Skin epidermis (tissue), 12 donors: ENCODE data around the gene SLC48A1.
A peak's percentile ranks its signal among the peaks of the same experiment; 100 is the strongest.

Experiments
- H3K27ac ChIP-seq, 21 experiments: fragments of 200-600 bp; sonication (generic) in 11 of 21; one replicate each; pipeline ENCODE4 v1.5.0; 2020; ENCODE audit warnings: mild to moderate bottlenecking in 3 of 21, inconsistent platforms in 2 of 21, moderate library complexity in 2 of 21
- H3K4me3 ChIP-seq, 7 experiments: fragments of 200-600 bp; sonication (generic) in 2 of 7; one replicate each; pipeline ENCODE4 v1.5.0; 2020; ENCODE audit warnings: inconsistent platforms in 2 of 7, mild to moderate bottlenecking in 2 of 7, moderate library complexity in 1 of 7

The SLC48A1 gene

GRCh38 chr12:47816403-47817271 lies 43.6 kb downstream of the SLC48A1 start:
- Histone ChIP-seq H3K4me3 (peak overlapping the region in 5 of 7 experiments; percentile 60 to 80 (median 71)), H3K27ac (peak overlapping the region in 20 of 21 experiments; percentile 48 to 99 (median 97))

GRCh38 chr12:47817272-47818006 lies 44.4 kb downstream of the SLC48A1 start:
- peak overlapping the region; percentile 48 to 99 (median 97) for H3K27ac ChIP-seq
- peak overlapping the region; percentile 60 to 80 (median 71) for H3K4me3 ChIP-seq

GRCh38 chr12:47818007-47818376 lies 45.0 kb downstream of the SLC48A1 start:
- Histone ChIP-seq H3K27ac (peak overlapping the region; percentile 88 to 99 (median 97)), H3K4me3 (peak overlapping the region; percentile 60 to 80 (median 71))

GRCh38 chr12:47818467-47819137 lies 45.6 kb downstream of the SLC48A1 start:
- Histone ChIP-seq H3K27ac (peak overlapping the region; percentile 88 to 99 (median 97)), H3K4me3 (peak overlapping the region; percentile 60 to 80 (median 71))

GRCh38 chr12:47819138-47819895 lies 46.3 kb downstream of the SLC48A1 start:
- Histone ChIP-seq H3K4me3 (peak overlapping the region; percentile 60 to 80 (median 71)), H3K27ac (peak overlapping the region; percentile 88 to 99 (median 97))

- Histone ChIP-seq H3K4me3 (peak within 1 kb of the TSS; percentile 60 to 80 (median 71)), H3K27ac (peak within 1 kb of the TSS; percentile 88 to 99 (median 97))
These were observed 47.0 kb downstream of the SLC48A1 start, which contains the start of gene HDAC7 for GRCh38 chr12:47819896-47820630. HDAC7 (minus strand) TSS chr12:47819903; CDS start chr12:47819785, 118 bp downstream.

GRCh38 chr12:47820631-47821345 lies 47.8 kb downstream of the SLC48A1 start:
- H3K4me3 ChIP-seq = peak overlapping the region; percentile 60 to 80 (median 71)
- H3K27ac ChIP-seq = peak overlapping the region; percentile 88 to 99 (median 97)

GRCh38 chr12:47821346-47821706 lies 48.3 kb downstream of the SLC48A1 start:
- peak overlapping the region in 1 of 7 experiments; percentile 80 for H3K4me3 ChIP-seq

GRCh38 chr12:47822401-47822800 lies 49.4 kb downstream of the SLC48A1 start:
- Histone ChIP-seq H3K4me3 (no peak overlapping the region), H3K27ac (peak overlapping the region in 15 of 21 experiments; percentile 27 to 99 (median 97))

More at GRCh38 chr12:47821346-47821706, 48.3 kb downstream of the SLC48A1 start:
- peak overlapping the region in 20 of 21 experiments; percentile 88 to 99 (median 97) for H3K27ac ChIP-seq

GRCh38 chr12:47822863-47823262 lies 49.8 kb downstream of the SLC48A1 start:
- H3K27ac ChIP-seq = peak overlapping the region in 15 of 21 experiments; percentile 27 to 99 (median 97)
- no peak overlapping the region for H3K4me3 ChIP-seq

GRCh38 chr12:47823422-47824086 lies 50.5 kb downstream of the SLC48A1 start:
- no peak overlapping the region for H3K4me3 ChIP-seq
- H3K27ac ChIP-seq = peak overlapping the region in 16 of 21 experiments; percentile 42 to 99 (median 90)

- Histone ChIP-seq H3K4me3 (no peak overlapping the region), H3K27ac (peak overlapping the region in 17 of 21 experiments; percentile 16 to 97 (median 78))
These were observed 51.2 kb downstream of the SLC48A1 start for GRCh38 chr12:47824198-47824597.

- H3K27ac ChIP-seq = peak overlapping the region in 17 of 21 experiments; percentile 16 to 97 (median 78)
These were observed 51.6 kb downstream of the SLC48A1 start for GRCh38 chr12:47824635-47825034.

GRCh38 chr12:47825173-47825639 lies 52.2 kb downstream of the SLC48A1 start:
- Histone ChIP-seq H3K27ac (peak overlapping the region in 17 of 21 experiments; percentile 16 to 97 (median 78)), H3K4me3 (no peak overlapping the region)

More at GRCh38 chr12:47824635-47825034, 51.6 kb downstream of the SLC48A1 start:
- no peak overlapping the region for H3K4me3 ChIP-seq

GRCh38 chr12:47828008-47828975 lies 55.3 kb downstream of the SLC48A1 start:
- peak overlapping the region in 20 of 21 experiments; percentile 37 to 97 (median 84) for H3K27ac ChIP-seq
- H3K4me3 ChIP-seq = no peak overlapping the region
